Measurements from ENCODE around the gene MSMP.

Gene MSMP

GRCh38 chr9:35776018-35776417 lies 21.9 kb upstream of the MSMP start:
- H3K27ac Mint-ChIP-seq, result peak overlapping the region in 2 of 3 experiments; percentile 16 to 42
- no peak for TF ChIP-seq CTCF (IDR thresholded peaks at IDR 0.05; ENCODE audit: unreplicated experiment in 3 of 3)
- H3K27me3 Mint-ChIP-seq (ENCODE audit: low read depth), result peaks cover 10% of the 10 kb centered on the region
- no peak overlapping the region for H3K4me3 Mint-ChIP-seq
- H3K36me3 Mint-ChIP-seq (ENCODE audit: low read depth), result no peaks in the 10 kb centered on the region
- no peaks in the 10 kb centered on the region for H3K9me3 Mint-ChIP-seq
- peaks cover 16% of the 10 kb centered on the region for H3K4me1 Mint-ChIP-seq

DNA sequence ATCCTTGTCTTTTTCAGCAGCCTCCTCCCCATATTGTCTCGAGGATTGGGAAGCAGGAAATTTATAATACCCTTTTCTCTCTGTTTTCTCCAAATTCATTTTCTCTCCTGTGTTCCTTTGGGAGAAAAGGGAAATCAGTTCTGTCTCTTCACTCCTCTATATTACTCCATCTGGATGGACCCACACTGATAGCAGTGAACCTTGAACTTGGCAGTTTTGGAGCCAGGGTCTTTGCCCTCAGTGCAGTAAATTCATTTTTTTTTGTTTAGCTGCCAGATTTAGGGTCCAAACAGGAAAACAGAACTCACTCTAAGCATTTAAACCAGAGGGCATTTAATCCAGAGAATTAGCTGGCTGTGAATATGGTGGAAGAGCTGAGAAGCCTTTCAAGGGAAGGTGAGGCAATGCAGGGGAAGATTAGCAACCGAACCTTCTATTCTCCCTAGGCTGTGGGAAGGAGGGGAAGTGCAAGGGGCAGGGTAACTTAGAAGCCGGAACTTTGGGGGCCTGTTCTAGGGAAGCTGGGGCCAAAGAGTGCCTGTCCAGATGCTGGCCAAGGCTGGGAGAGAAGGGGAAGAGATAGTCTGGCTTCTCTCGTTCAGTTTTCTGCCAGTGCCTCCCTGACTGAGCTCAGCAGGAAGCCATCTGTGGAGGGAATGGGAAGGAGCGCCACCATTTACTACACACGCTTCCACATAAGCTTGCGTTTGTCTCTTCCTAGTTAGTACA lies 21.0 kb upstream of the MSMP start:
- peaks cover 16% of the 10 kb centered on the region for H3K4me1 Mint-ChIP-seq
- no peaks in the 10 kb centered on the region for H3K36me3 Mint-ChIP-seq (ENCODE audit: low read depth)
- H3K27me3 Mint-ChIP-seq (ENCODE audit: low read depth), result peaks cover 4% of the 10 kb centered on the region
- TF ChIP-seq CTCF (IDR thresholded peaks at IDR 0.05; ENCODE audit: unreplicated experiment in 3 of 3), result no peak
- peak overlapping the region; percentile 71 to 74 (median 74) for H3K27ac Mint-ChIP-seq
- H3K9me3 Mint-ChIP-seq, result no peaks in the 10 kb centered on the region
- H3K4me3 Mint-ChIP-seq, result no peak overlapping the region

DNA sequence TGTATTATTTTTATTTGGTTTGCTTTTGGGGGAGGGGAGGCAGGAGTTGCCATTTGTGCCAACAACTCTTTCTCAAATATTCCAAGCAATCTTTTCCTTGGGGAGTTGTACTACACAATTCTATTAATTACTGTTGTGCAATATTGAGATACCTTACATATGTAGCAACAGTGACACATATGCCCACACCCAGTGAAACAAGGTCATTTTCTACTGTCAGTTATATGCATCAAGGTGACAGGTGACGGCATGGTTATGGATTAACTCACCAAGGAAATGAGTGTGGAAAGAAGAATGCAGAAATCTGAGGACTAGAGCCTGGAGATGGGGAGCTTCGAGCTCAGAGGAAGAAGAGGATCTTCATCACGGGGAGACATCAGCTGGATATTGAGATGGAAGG lies 17.9 kb upstream of the MSMP start:
- Mint-ChIP-seq H3K4me3 (no peak overlapping the region), H3K27me3 (ENCODE audit: low read depth) (no peaks in the 10 kb centered on the region), H3K4me1 (peaks cover 16% of the 10 kb centered on the region), H3K9me3 (no peaks in the 10 kb centered on the region), H3K27ac (no peak overlapping the region), H3K36me3 (ENCODE audit: low read depth) (no peaks in the 10 kb centered on the region)
- no peak for TF ChIP-seq CTCF (IDR thresholded peaks at IDR 0.05; ENCODE audit: unreplicated experiment in 3 of 3)

DNA sequence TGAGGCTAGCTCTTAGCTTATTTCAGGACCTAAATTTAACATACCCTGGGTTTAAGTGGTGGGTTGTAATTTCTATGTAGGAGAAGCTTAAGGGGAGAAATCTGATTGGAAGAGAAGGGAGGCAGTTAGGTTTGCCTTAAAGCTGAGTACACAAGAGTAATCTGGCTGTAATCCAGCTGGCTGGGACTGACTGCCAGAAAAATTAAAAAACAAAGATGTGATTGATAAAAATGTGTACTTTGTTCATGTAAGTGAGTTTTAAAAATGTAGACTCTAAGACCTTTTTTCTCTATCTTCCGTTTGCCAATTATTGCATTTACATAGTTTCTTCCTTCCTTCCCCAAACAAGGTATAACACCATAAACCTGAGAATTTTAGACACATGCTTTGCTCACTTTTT lies 17.5 kb upstream of the MSMP start:
- Mint-ChIP-seq H3K27me3 (ENCODE audit: low read depth) (no peaks in the 10 kb centered on the region), H3K9me3 (no peaks in the 10 kb centered on the region), H3K36me3 (ENCODE audit: low read depth) (no peaks in the 10 kb centered on the region), H3K27ac (no peak overlapping the region), H3K4me3 (no peak overlapping the region), H3K4me1 (peaks cover 16% of the 10 kb centered on the region)
- no peak for TF ChIP-seq CTCF (IDR thresholded peaks at IDR 0.05; ENCODE audit: unreplicated experiment in 3 of 3)

DNA sequence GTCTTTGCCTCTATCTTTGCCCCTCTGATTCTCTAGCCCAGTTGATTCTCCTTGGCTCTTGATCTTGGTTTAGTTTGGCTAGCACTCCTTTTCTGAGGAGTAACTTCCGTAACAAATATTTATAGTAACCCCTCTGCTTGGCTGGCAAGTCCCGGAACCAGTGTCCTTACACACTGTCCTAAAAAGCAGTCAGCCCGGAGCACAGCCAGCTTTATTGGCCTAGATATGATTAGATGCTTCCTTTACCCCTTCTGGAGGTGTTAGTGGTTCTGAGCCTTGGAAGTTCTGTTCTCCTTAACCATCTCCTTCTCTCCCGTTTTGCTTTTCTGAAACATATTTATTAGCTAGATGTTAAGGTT lies 17.0 kb upstream of the MSMP start:
- Mint-ChIP-seq H3K27ac (no peak overlapping the region), H3K4me3 (no peak overlapping the region), H3K9me3 (no peaks in the 10 kb centered on the region), H3K4me1 (peaks cover 13% of the 10 kb centered on the region), H3K27me3 (ENCODE audit: low read depth) (no peaks in the 10 kb centered on the region), H3K36me3 (ENCODE audit: low read depth) (no peaks in the 10 kb centered on the region)
- no peak for TF ChIP-seq CTCF (IDR thresholded peaks at IDR 0.05; ENCODE audit: unreplicated experiment in 3 of 3)

- no peak overlapping the region for H3K4me3 Mint-ChIP-seq
- H3K9me3 Mint-ChIP-seq, result no peaks in the 10 kb centered on the region
- peaks cover under 1% of the 10 kb centered on the region for H3K4me1 Mint-ChIP-seq
- no peak for TF ChIP-seq CTCF (IDR thresholded peaks at IDR 0.05; ENCODE audit: unreplicated experiment in 3 of 3)
- H3K36me3 Mint-ChIP-seq (ENCODE audit: low read depth), result no peaks in the 10 kb centered on the region
- no peak overlapping the region for H3K27ac Mint-ChIP-seq
- no peaks in the 10 kb centered on the region for H3K27me3 Mint-ChIP-seq (ENCODE audit: low read depth)
These were observed 15.7 kb upstream of the MSMP start for GRCh38 chr9:35769763-35770162.

Measured in nephron (organoid).